ENCODE results near the gene EFNB1.

The EFNB1 gene

DNA sequence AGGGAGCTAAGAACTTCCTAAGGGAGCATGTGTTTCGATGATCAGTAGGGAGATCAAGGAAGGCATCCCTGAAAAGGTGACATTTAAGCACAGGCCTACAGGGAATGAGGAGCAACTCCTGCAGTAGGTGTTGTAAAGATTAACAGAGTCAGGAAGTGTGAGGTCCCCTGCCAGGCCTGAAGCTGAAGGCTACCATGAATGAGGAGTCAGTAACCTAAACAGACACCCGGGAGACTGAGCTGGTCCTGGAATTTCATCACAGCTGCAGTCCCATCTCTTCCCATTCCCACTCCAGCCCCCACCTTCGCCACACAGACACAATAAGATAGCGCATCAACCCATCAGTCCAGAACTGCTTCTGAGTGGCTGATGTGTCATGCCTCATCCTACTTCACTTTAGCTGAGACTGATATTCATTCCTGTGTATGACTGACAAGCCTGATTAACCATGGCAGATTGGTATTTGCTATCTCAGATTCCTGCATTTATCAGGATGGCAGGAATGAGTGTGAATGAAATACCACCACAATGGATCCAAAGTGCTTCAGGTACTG is 27.0 kb upstream of the EFNB1 start:
- TF ChIP-seq, protein P1, sequence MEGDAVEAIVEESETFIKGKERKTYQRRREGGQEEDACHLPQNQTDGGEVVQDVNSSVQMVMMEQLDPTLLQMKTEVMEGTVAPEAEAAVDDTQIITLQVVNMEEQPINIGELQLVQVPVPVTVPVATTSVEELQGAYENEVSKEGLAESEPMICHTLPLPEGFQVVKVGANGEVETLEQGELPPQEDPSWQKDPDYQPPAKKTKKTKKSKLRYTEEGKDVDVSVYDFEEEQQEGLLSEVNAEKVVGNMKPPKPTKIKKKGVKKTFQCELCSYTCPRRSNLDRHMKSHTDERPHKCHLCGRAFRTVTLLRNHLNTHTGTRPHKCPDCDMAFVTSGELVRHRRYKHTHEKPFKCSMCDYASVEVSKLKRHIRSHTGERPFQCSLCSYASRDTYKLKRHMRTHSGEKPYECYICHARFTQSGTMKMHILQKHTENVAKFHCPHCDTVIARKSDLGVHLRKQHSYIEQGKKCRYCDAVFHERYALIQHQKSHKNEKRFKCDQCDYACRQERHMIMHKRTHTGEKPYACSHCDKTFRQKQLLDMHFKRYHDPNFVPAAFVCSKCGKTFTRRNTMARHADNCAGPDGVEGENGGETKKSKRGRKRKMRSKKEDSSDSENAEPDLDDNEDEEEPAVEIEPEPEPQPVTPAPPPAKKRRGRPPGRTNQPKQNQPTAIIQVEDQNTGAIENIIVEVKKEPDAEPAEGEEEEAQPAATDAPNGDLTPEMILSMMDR (conservative IDR thresholded peaks at IDR 0.05; ENCODE audit: low read length) = no peak
- DNase-seq (ENCODE audit: low read depth) = no peak
- no peak overlapping the region for H3K4me3 ChIP-seq (ENCODE audit: low read length)

DNA sequence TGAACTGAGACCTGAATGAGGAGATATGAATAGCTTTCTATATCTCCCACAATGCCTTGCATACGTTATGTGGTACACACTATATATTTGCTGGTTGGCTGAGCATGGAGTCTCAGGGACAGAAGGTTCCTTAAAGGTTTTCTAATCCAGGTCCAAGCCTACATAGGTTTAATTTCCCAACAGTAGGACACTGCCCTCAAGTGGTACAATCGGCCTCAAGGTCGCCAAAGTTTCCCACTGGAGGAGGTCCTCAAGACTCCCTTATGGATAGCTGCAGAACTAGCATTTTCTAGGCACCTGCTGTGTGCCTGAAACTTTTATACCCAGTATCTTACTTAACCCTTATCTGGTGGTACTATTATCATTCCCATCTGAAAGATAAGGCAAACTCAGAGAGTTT is 21.0 kb upstream of the EFNB1 start:
- DNase-seq (ENCODE audit: low read depth) = peak; percentile 12
- TF ChIP-seq, protein P1 (conservative IDR thresholded peaks at IDR 0.05; ENCODE audit: low read length) = peak; percentile 45
- no peak overlapping the region for H3K4me3 ChIP-seq (ENCODE audit: low read length)

DNA sequence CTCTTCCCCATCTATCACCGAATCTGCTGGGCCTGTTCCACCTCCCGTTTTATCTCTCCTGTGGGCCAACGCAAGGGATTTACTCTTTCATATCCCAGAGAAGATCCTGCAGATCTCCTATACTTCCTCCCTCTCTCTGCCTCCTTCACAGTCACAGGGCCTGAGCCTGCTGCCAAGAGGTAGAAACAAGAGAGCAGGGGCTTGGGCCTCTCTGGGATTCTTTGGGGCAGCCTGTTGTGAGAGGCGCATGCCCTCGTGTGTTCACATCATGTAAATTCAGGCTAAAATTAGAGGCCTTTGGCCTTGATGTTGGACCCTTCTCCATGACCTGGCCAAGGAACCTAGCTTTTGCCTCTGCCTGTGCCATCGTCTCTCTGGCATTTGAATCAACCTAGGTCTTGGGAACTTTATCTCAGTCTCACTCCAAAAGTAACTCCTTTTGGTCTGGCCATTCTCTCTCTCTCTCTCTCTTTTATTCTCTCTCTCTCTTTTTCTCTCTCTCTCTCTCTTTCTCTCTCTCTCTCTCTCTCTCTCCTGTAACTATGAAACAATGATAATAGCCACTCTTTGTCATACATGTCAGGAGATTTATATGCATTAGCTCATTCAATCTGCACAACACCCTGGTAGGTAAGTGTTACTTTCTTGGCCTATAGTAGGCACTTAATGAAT is 20.0 kb upstream of the EFNB1 start:
- peak; percentile 18 for DNase-seq (ENCODE audit: low read depth)
- TF ChIP-seq, protein P1 (conservative IDR thresholded peaks at IDR 0.05; ENCODE audit: low read length) = peak; percentile 41
- H3K4me3 ChIP-seq (ENCODE audit: low read length) = no peak overlapping the region

DNA sequence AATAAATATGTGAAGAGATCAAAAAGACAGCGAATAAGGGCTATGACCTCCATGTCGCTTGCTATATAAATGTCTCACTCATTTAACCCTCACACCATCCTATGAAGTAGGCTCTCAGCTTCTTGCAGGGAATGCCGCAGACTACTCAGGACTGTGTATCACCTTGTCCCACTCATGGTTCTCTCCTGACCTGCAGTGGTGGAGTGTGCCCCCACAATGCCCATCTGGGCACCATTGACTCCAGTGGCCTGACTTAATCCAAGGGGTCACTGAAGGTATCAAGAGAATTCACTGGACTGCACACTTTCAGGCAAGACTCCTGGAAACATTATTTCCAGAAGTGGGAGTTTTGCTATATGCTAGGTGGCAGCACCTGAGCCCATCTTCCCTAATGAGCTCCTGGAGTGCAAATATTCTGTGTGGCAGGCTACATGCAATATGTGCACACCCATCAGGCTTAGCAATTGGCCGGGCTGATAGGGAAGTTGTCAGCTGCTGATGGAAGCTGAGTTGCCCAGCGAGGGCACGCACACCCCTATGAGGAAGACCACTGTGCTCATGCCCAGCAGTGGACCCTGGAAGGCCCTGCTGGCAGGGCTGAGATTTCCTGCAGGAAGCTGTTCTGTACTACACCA is 8.2 kb upstream of the EFNB1 start:
- DNase-seq (ENCODE audit: low read depth) = no peak
- H3K4me3 ChIP-seq (ENCODE audit: low read length) = no peak overlapping the region
- TF ChIP-seq, protein P1 (conservative IDR thresholded peaks at IDR 0.05; ENCODE audit: low read length) = no peak

DNA sequence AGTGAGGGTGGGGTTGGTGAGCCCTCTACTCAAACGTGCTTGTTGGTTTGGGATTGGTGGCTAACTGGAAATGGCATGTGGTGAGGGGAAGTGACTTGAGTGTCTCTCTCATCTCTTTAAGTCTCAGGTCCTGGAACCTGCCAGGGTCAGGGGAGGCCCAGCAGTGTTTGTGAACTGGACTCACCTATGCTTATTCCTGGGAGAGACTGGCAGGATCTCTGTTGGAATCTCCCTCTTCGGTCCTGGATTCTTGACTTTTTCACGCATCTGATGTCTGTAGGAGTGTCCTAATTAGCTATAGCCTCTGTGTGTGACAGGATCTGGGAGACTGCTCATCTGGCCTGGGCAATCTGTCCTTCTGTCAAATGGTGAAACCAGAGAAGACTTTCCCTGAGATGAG is 7.2 kb upstream of the EFNB1 start:
- TF ChIP-seq, protein P1 (conservative IDR thresholded peaks at IDR 0.05; ENCODE audit: low read length) = no peak
- no peak for DNase-seq (ENCODE audit: low read depth)
- no peak overlapping the region for H3K4me3 ChIP-seq (ENCODE audit: low read length)

DNA sequence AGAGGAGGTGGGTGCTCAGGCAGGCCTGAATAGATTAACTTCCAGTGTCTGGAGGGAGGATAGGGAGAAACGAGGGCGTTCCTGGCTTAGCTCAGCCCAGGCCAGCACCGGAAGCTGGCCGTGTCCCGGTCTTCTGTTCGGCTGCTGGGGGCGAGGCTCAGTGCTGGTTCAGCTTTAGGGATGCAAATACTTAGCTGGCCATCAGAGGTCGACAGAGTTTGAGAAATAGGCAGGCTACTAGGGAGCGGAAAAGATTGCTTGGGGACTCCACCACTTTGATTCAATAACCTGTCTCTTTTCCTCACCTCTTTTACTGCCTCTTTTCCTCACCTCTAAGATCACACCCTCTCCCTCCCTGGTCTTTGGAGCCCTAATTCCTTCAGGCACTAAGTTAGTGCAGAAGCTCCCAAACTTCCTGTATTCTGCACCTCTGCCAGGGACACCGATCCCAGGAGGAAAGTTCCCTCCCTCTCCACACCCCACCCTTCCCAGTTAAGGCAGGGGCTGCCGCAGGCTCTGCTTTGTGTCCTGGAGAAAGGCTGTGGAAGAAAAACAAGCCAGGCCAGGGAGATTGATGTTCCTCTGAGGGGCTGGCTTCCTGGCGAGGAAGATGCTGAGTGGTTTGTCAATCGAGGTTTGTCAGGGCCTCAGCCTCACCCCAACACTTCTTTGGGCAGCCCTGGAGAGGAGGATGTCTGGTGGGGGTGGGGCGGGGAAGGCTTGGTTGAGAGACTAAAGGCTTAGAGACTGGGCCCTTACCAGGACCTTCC is 6.0 kb upstream of the EFNB1 start:
- no peak overlapping the region for H3K4me3 ChIP-seq (ENCODE audit: low read length)
- DNase-seq (ENCODE audit: low read depth) = peak; percentile 48
- TF ChIP-seq, protein P1 (conservative IDR thresholded peaks at IDR 0.05; ENCODE audit: low read length) = peak; percentile 69
